ENCODE measurements around the gene CACHD1. TPM values are rescaled to one million over a fixed set of nuclear protein-coding genes. Genes with fewer than 3 reads are reported as not detected.

CACHD1 gene
- total and polyA plus RNA-seq, 2 of the 4 experiments (the other 2 are of a cell fraction): 2.9 to 5.9 TPM

GRCh38 chr1:64540265-64540791 lies 70.4 kb downstream of the CACHD1 start:
- dilution Hi-C loops (cut with HindIII; ENCODE audit: low sequenced_read_pairs, unreplicated experiment) (no loop called here), intact Hi-C loops (cut with micrococcal nuclease) (no loop called here), in situ Hi-C loops (cut with MboI; ENCODE audit: low sequenced_read_pairs) (no loop called here)
- Histone ChIP-seq H2BK120ac (ENCODE audit: low read depth, low read length) (no peak overlapping the region), H3K36me3 (ENCODE audit: control insufficient read depth, insufficient read depth, low read length) (no peaks in the 10 kb centered on the region), H3K4me1 (ENCODE audit: control insufficient read depth, insufficient read depth, low read length) (peaks cover 6% of the 10 kb centered on the region), H2BK15ac (ENCODE audit: low read depth, low read length) (no peak overlapping the region; the same call in 2 of the 3 replicates), H3K9me3 (ENCODE audit: control insufficient read depth, insufficient read depth, low read length) (no peaks in the 10 kb centered on the region), H3K27me3 (ENCODE audit: control insufficient read depth, insufficient read depth, low read length) (no peaks in the 10 kb centered on the region), H2AK5ac (ENCODE audit: low read depth, low read length) (no peak overlapping the region), H2BK5ac (ENCODE audit: low read depth, low read length, poor library complexity, severe bottlenecking) (no peak overlapping the region), H2AK9ac (replicated peaks; ENCODE audit: low read depth, low read length, poor library complexity) (no peak overlapping the region), H3K4me3 (ENCODE audit: insufficient read depth, low read depth, low read length) (no peak overlapping the region), H3K4me2 (ENCODE audit: low read depth, low read length) (peak overlapping the region; percentile 82), H4K5ac (ENCODE audit: low read depth, low read length) (no peak overlapping the region), H2BK20ac (ENCODE audit: low read depth, low read length) (0 out of 2 replicates have a peak overlapping the region, but pooled peaks have one; percentile 6), H3K23ac (ENCODE audit: low read depth, low read length) (no peak overlapping the region), H4K8ac (ENCODE audit: low read depth in 2 of 2, low read length in 2 of 2) (no peak overlapping the region), H3K27ac (ENCODE audit: insufficient read depth, low read length) (no peak overlapping the region), H4K20me1 (ENCODE audit: insufficient read depth, low read length) (no peaks in the 10 kb centered on the region), H3K79me1 (ENCODE audit: low read depth in 1 of 2, low read length in 2 of 2) (0 out of 4 replicates have a peak, but pooled peaks cover 0 to 3% of the 10 kb centered on the region in 2 experiments), H2AFZ (replicated peaks; ENCODE audit: low read length, poor library complexity) (no peak overlapping the region), H3K4ac (ENCODE audit: low read depth, low read length) (no peak overlapping the region), H3K18ac (ENCODE audit: low read depth, low read length) (no peak overlapping the region), H3K14ac (replicated peaks; ENCODE audit: low read depth, low read length) (0 out of 2 replicates have a peak overlapping the region, but pooled peaks have one; percentile 28), H3K9ac (ENCODE audit: low read depth, low read length) (no peak overlapping the region), H3K9me1 (ENCODE audit: insufficient read depth, low read length) (0 out of 2 replicates have a peak, but pooled peaks cover 3% of the 10 kb centered on the region), H3K56ac (ENCODE audit: extremely low read depth, insufficient read depth, low read length) (no peak overlapping the region), H4K91ac (ENCODE audit: insufficient read depth, low read depth, low read length) (no peak overlapping the region)
- no peak for ATAC-seq (ENCODE audit: low read depth)
- WGBS, 2 experiments (ENCODE audit: extremely low coverage in 2 of 2, insufficient read length in 1 of 2): no CpG with 5 or more reads among the region's 6 CpGs
- BruUV-seq (replicated peaks): no TSS peak
- ChIA-PET CTCF (no interaction called here), POLR2A (ENCODE audit: unreplicated experiment) (interaction anchor here (1.0 kb wide), 1 partner anchor 10 kb away, joined by 3 read pairs; no protein-coding TSS in a partner anchor)
- no peak for TF ChIP-seq POLR2A (IDR thresholded peaks at IDR 0.05; ENCODE audit: low read depth, low read length)
- no peak for TF ChIP-seq BHLHE40 (IDR thresholded peaks at IDR 0.05; ENCODE audit: low read depth, low read length)
- TF ChIP-seq USF2 (IDR thresholded peaks at IDR 0.05; ENCODE audit: low read depth, low read length): no peak
- no peak for TF ChIP-seq CHD1 (IDR thresholded peaks at IDR 0.05; ENCODE audit: low read depth, low read length)
- TF ChIP-seq RFX5 (IDR thresholded peaks at IDR 0.05; ENCODE audit: low read depth, low read length): no peak
- no peak for TF ChIP-seq ELK1 (IDR thresholded peaks at IDR 0.05; ENCODE audit: borderline replicate concordance, low read depth, low read length)
- TF ChIP-seq MAZ (IDR thresholded peaks at IDR 0.05; ENCODE audit: borderline replicate concordance, low read depth, low read length): no peak
- no peak for TF ChIP-seq CTCF (conservative IDR thresholded peaks at IDR 0.05; ENCODE audit: low read depth, low read length)
- TF ChIP-seq FOS (IDR thresholded peaks at IDR 0.05; ENCODE audit: low read depth, low read length): no peak
- TF ChIP-seq SMC3 (IDR thresholded peaks at IDR 0.05; ENCODE audit: low read depth, low read length): no peak
- TF ChIP-seq RCOR1 (IDR thresholded peaks at IDR 0.05; ENCODE audit: insufficient replicate concordance, low read length): no peak
- TF ChIP-seq CEBPB (IDR thresholded peaks at IDR 0.05; ENCODE audit: low read depth, low read length): no peak
- no peak for TF ChIP-seq NFE2L2 (IDR thresholded peaks at IDR 0.05; ENCODE audit: low read depth, low read length)
- DNase-seq: no peak
